ENCODE measurements around the gene SALL3.

Gene SALL3

GRCh38 chr18:78965917-78966792, 13.5 kb upstream of the SALL3 start:
- DNase-seq, result no peak

- DNase-seq, result no peak
These were observed 12.9 kb upstream of the SALL3 start for GRCh38 chr18:78966793-78967106.

DNA sequence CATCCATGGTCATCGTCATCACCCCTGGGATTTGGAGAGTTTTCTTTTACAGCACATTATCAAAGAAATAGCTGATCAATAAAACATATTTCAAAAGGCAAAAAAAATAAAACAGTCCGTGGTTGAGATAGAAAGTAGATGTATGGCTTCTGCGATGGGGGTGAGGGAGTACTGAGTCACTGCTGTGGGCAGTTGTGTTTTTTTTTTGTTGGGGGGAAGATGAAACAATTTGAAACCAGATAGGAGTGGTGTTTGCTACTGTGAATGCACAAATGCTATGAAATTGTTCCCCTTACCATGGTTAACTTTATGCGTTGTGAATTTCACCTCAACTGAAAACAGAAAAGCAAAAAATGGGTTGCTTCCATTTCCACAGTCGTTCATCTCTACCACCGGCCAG, 11.9 kb upstream of the SALL3 start:
- no peak for DNase-seq

- DNase-seq, result no peak
These were observed 9.9 kb upstream of the SALL3 start for GRCh38 chr18:78969574-78970315.

DNA sequence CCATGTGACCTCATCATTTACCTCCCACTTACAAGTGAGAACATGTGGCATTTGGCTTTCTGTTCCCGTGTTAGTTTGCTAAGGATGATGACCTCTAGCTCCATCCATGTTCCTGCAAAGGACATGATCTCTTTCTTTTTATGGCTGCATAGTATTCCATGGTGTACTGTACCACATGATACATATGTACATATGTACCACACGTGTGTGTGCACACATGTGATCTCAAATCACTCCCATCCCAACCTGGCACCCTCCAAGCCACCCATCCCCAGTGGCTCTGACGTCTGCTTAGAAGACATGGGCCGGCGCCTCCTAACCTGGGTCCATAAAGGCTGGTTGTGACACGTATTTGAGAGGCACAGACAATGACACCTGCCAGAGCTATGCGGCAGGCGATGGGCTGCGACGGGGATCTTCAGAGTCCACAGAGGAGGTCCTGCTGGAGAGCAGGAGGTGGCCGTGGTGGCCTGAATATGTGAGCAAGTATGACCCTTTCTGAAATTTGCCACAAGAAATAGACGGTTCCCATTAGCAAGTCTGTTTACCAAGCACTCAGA, 8.8 kb upstream of the SALL3 start:
- no peak for DNase-seq

DNA sequence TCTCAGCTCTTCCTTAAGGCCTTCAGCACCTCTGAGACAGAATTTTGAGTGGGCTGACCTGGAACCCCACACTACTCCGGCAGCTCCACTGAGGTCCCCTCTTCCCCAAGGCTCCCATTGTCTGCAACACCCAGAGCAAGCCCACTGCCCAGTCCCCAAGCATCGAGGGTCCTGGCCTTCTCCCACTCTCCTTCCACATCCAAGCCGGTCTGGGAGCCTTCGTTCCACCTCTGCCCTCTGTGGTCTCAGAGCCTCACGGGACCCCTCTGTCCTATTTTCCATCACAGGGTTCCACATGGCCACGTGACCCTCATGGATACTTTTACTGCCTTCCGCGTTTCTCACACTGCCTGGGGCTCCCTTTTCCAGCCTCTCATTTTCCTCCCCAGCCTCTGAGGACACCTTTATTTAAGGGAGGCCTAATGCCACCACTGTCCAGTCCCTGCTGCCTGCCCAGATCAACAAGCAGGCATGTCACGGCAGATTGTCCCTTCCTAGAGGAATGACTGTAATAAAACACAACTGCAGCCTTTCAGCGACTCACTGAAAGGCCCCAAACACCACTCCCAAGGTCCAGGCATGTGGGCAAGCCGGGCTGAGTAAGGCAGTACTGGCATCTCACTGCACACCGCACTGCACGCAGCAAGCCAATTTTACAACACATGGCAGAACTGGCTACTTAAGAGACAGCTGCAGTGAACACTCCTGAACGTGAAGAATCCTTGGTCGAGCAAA, 7.9 kb upstream of the SALL3 start:
- DNase-seq, result no peak

DNA sequence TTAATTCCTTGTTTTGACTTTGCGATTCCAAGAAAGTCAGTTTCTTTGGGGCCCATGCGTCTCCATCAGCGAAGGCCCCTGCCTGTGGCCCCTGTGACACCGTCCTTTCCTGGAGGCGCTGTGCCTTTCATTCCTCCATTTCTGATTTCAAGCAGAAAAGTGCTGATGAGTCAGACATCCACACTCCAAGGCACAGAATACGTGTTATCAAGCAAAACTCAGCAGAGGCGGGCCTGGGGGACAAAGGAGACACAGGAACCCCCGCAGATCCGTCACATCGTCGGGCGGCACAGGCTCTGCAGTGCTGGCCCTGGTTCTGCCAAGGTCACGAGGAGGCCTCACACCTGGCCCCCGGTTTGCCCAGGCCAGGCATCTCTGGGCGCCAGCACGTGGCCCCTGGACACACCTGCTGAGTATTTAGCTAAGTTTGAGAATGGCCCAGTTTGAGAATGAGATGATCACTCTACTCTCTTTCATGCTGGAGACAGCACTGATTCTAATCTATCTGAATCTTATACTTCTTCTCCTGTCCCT, 7.2 kb upstream of the SALL3 start:
- no peak for DNase-seq

GRCh38 chr18:78972930-78973331, 6.7 kb upstream of the SALL3 start:
- DNase-seq, result no peak

GRCh38 chr18:78973357-78974083, 6.1 kb upstream of the SALL3 start:
- DNase-seq, result no peak

DNA sequence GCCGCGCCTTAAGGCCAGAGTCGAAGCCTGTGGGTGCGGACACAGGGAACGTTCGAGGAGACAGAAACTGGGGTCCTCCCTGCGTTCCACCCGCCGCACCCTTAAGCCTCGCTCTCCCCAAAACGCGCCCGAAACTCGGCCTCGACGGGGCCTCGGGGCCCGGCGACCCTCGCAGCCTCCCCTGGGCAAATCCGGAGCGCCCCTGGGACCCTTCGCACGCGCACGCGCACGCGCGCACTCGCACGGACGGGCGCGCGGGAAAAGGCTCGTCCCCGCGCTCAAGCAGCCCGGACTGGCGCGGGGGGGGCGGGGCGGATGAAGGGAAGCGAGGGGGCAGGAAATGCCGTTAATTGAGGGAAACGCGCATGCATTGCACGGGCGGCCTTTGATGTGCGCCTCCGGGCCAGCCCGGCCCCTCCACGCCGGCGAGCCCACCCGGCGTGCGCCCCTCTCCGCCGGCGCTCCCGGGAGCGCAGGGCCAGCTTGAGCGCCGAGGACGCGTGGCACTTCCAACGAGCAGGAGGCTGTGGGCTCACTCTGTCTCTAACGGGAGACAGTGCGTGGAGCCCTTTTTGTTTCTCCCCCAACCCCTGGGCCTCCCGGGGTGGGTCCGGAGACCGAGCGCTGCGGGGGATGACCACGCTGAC, 5.4 kb upstream of the SALL3 start:
- no peak for DNase-seq

DNA sequence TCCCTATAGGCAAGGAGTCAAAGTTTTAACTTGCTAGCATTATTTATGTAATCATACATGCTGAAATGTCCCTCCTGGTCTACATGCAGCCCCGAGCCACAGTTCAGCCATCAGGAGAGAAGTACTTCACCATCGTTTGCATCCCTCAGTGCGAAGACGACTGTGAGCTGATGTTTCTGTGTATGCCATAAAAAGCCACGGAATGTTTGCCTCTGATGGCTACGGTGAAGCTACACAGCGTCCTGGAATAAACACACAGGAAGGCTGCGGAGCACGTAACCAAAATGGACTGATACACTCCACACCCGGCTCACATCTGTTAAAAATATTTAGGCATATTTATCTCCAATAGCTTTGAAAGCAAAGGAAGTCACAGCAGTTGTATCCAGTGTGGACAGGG, 4.3 kb upstream of the SALL3 start:
- DNase-seq, result no peak

DNA sequence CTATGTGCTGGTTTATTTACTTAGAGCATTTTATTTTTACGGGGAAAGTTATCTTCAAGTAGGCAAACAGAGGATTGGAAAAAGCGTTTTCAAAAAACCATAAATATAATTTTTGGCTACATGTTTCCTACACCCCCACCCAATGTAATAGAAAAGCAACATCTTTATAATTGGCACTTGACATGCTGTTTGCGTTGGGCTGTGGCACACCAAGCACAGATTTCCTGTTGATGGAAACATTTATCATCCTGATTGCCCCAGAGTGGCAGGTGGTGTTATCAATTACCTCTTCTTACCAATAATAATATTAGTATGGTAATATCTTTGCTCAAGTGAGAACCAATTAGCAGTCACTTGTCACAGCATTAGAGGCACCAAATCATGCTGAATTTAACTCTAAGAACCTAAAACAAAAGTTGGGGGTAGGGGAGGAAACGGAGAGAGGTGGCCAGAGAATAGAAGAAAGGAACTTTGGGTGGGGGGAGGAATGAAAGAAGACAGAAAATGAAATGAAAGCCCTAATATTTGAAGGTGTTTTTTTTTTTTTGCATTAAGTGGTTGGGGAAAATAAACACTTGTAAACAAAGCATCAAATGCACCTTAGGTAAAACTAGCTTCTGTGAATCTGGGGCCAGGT, 3.8 kb upstream of the SALL3 start:
- peak; percentile 3 for DNase-seq

- DNase-seq, result no peak
These were observed 2.6 kb upstream of the SALL3 start for GRCh38 chr18:78976765-78977636.

GRCh38 chr18:78977637-78978348, 1.8 kb upstream of the SALL3 start:
- no peak for DNase-seq

DNA sequence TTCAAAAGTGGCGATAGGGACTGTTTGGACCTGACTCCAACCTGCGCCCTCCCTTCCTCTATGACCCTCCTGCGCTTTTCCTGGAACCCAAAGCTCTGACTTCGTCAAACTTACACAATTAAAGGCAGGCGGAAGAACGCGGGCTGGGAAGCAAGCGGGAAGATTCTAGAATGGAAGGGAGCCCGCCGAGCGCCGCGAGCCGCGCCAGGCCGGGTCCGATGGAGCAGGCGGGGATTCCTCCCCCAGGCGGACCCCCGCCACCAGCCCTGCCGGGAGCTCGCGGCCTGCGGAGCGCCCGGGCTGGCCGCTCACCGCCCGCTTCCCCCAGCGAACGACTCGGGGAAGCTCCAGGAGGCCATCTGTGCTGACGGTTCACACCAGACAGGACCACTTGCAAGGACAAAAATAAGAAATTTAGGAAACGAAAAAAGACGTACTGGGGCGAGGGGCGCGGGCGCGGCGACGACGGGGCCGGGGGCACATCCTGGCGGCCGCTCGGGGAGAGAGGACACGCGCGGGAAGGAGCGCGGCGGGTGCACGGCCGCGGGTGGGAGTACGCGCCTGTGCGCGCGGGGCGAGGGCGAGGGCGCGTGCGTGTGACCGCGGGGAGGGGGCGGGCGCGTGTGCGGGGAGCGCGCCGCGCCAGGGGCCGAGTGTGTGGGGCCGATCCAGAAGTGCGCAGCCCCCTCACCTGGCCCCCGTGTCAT, 1.1 kb upstream of the SALL3 start:
- no peak for DNase-seq

DNA sequence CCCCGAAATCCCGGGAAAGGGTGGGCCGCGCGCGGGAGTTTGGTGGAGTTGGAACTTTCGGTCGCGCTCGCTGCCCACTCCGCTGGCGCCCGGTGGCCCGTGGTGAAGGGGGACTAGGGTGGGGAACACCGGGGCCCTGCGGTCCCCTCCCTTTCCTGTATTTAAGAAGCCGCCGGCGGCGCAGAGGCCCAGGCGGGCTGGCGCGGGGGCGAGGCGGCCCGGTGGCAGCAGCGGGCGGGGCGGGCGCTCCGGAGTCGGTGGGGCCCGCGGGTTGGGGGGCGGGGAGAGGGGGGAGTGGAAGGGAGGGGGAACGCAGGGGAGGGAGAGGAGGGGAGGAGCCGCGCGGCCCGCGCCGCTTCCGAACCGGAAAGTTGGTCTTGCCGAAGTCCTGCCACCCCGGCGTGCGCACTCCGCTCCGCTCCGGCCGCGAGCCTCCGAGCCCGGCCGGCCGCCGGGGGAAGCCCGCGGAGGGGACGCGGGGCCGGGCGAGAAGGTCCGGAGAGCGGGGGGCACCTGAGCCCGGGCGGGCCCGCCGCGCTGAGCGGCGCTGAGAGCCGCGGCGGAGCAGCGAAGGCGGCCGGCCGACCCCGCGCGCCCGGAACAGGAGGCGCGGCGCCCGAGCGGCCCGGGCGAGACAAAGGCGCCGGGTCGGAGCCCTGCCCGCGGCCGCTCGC, 425 bp upstream of the SALL3 start:
- DNase-seq, result no peak

- DNase-seq, result no peak
These were observed 707 bp downstream of the SALL3 start for GRCh38 chr18:78980279-78980771.

DNA sequence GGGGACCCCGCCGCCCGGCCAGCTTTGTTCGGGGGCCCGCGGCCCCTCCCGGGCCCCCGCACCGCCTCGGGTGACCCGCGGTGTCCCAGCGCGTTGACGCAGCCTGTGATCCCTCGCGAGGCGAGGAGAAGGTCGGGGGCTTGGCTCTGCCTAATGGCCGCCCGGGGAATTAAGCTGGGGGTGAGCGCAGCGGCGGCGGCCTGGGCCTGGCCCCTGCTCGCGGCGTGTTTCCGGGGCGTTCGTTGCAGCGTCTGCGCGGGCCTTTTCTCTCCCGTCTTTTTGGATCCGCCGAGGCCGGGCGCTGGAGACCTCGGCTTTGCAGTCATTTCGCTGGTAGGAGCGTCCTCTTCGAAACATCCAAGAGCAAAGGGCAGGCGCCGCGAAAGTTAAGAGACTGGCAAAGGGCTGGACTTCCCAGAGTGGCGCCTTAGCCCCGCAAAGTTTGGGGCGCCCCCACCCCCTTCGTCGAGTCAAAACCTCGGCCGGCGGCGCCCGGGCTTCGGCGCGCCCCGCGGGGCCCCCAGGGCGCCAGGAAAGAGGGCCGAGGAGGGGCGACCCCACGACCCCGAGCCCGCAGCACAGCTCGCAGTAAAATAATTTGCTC, 1.3 kb downstream of the SALL3 start:
- DNase-seq, result no peak
